Neural cell (in vitro differentiated cells): ENCODE results near the gene GCN1. TPM values are rescaled to one million over a fixed set of nuclear protein-coding genes. Genes with fewer than 3 reads are reported as not detected.

Source experiments
- H2AFZ ChIP-seq: fragments of 200-600, 300-800 bp; sonication (generic), shearing (Covaris generic); 2 replicates; pipeline ENCODE4 v1.6.0; 2014; ENCODE audit warnings: low read depth, mild to moderate bottlenecking, antibody characterized with exemption, low read length, moderate library complexity
- H3F3A ChIP-seq: fragments of 200-600 bp; shearing (Covaris generic); 2 replicates; pipeline ENCODE4 v1.6.1; 2016; ENCODE audit warnings: mild to moderate bottlenecking, moderate library complexity, mixed read lengths, antibody characterized with exemption, low read length; ENCODE audit not compliant: insufficient read depth, poor library complexity, severe bottlenecking
- H3K27ac ChIP-seq: fragments of 200-600, 300-800 bp; sonication (generic), shearing (Covaris generic); 2 replicates; pipeline ENCODE4 v1.5.1; 2014; ENCODE audit warnings: mild to moderate bottlenecking, low read length, moderate library complexity
- H3K27me3 ChIP-seq: fragments of 300-800, 200-600 bp; sonication (generic), shearing (Covaris generic); 2 replicates; pipeline ENCODE4 v1.6.0; 2014; ENCODE audit warnings: mild to moderate bottlenecking, low read depth, low read length, moderate library complexity; ENCODE audit not compliant: insufficient read depth
- H3K36me3 ChIP-seq: fragments of 300-800, 200-600 bp; sonication (generic), shearing (Covaris generic); 2 replicates; pipeline ENCODE4 v1.5.1; 2014; ENCODE audit warnings: mild to moderate bottlenecking, antibody characterized with exemption, low read length, moderate library complexity; ENCODE audit not compliant: insufficient read depth
- H3K4me2 ChIP-seq: fragments of 300-800, 200-600 bp; sonication (generic), shearing (Covaris generic); 2 replicates; pipeline ENCODE4 v1.6.0; 2014; ENCODE audit warnings: mild to moderate bottlenecking, low read length
- H3K4me3 ChIP-seq: fragments of 300-800, 200-600 bp; sonication (generic), shearing (Covaris generic); 2 replicates; pipeline ENCODE4 v1.5.1; 2014; ENCODE audit warnings: mild to moderate bottlenecking, low read length, moderate library complexity
- H3K79me2 ChIP-seq: fragments of 200-600 bp; shearing (Covaris generic); replicated peaks from 2 replicates; pipeline ENCODE4 v1.6.0; 2014; ENCODE audit warnings: mild to moderate bottlenecking, low read length, moderate library complexity; ENCODE audit not compliant: insufficient read depth
- H3K9ac ChIP-seq: fragments of 300-800, 200-600 bp; sonication (generic), shearing (Covaris generic); 2 replicates; pipeline ENCODE4 v1.6.1; 2016; ENCODE audit warnings: mild to moderate bottlenecking, low read length, mixed read lengths
- H3K9me2 ChIP-seq: fragments of 200-600 bp; shearing (Covaris generic); 2 replicates; pipeline ENCODE4 v1.6.1; 2016; ENCODE audit warnings: mild to moderate bottlenecking, low read length, mixed read lengths; ENCODE audit not compliant: insufficient read depth
- H3K9me3 ChIP-seq: fragments of 200-600, 300-800 bp; sonication (generic), shearing (Covaris generic); 2 replicates; pipeline ENCODE4 v1.6.1; 2016; ENCODE audit warnings: mild to moderate bottlenecking, mixed run types, low read length, moderate library complexity, mixed read lengths
- H4K20me1 ChIP-seq: fragments of 200-600 bp; shearing (Covaris generic); 2 replicates; pipeline ENCODE4 v1.6.1; 2016; ENCODE audit warnings: mild to moderate bottlenecking, mixed run types; ENCODE audit not compliant: insufficient read depth
- EP300 ChIP-seq: fragments of 450-650 bp; conservative IDR thresholded peaks from 2 replicates; pipeline ENCODE4 v1.6.1; 2014; ENCODE audit warnings: antibody characterized with exemption, mild to moderate bottlenecking, moderate library complexity; ENCODE audit not compliant: poor library complexity, severe bottlenecking
- EZH2 ChIP-seq: fragments of 200-600, 300-800 bp; shearing (Covaris generic), sonication (generic); IDR thresholded peaks from 2 replicates; pipeline ENCODE4 v1.6.1; 2014; ENCODE audit warnings: antibody characterized with exemption, low read length, borderline replicate concordance, mild to moderate bottlenecking; ENCODE audit not compliant: insufficient read depth, poor library complexity, severe bottlenecking
- MXI1 ChIP-seq: fragments of 450-650 bp; conservative IDR thresholded peaks from 2 replicates; pipeline ENCODE4 v1.6.1; 2014; ENCODE audit warnings: antibody characterized with exemption, mild to moderate bottlenecking; ENCODE audit not compliant: poor library complexity, severe bottlenecking
- POLR2AphosphoS5 ChIP-seq: IDR thresholded peaks from 2 replicates; pipeline ENCODE4 v1.6.1; 2012
- RAD21 ChIP-seq: fragments of 450-650 bp; conservative IDR thresholded peaks from 2 replicates; pipeline ENCODE4 v1.6.1; 2014; ENCODE audit warnings: antibody characterized with exemption, mild to moderate bottlenecking, moderate library complexity
- SMC3 ChIP-seq: fragments of 450-650 bp; conservative IDR thresholded peaks from 2 replicates; pipeline ENCODE4 v1.6.1; 2014; ENCODE audit warnings: antibody characterized with exemption, mild to moderate bottlenecking, moderate library complexity; ENCODE audit not compliant: poor library complexity
- TAF1 ChIP-seq: IDR thresholded peaks from 2 replicates; pipeline ENCODE4 v1.6.1; 2012; ENCODE audit warnings: low read depth
- polyA plus RNA-seq: library from polyadenylated mRNA; depleted of rRNA; stranded (reverse); fragments of >200 nt; gene quantifications from 2 replicates; pipeline ENCODE4 v1.2.3, GENCODE V29; 2014
- TF ChIP-seq, protein P1 (sequence below): IDR thresholded peaks from 2 replicates; pipeline ENCODE4 v1.6.1; 2012; ENCODE audit warnings: borderline replicate concordance
- TF ChIP-seq, protein P2 (sequence below): fragments of 450-650 bp; IDR thresholded peaks from 2 replicates; pipeline ENCODE4 v1.5.1; 2014; ENCODE audit warnings: antibody characterized with exemption, mild to moderate bottlenecking, moderate library complexity; ENCODE audit not compliant: poor library complexity, severe bottlenecking

Gene GCN1
- polyA plus RNA-seq, 1 donor from 2014 or later, result 21.5 TPM

GRCh38 chr12:120220838-120221575 lies 26.5 kb upstream of the GCN1 start:
- H3K9me3 ChIP-seq, result no peaks in the 10 kb centered on the region
- H3K27me3 ChIP-seq, result no peaks in the 10 kb centered on the region
- no peak for TF ChIP-seq RAD21
- TF ChIP-seq MXI1, result no peak
- TF ChIP-seq EZH2, result no peak
- TF ChIP-seq, protein P1, sequence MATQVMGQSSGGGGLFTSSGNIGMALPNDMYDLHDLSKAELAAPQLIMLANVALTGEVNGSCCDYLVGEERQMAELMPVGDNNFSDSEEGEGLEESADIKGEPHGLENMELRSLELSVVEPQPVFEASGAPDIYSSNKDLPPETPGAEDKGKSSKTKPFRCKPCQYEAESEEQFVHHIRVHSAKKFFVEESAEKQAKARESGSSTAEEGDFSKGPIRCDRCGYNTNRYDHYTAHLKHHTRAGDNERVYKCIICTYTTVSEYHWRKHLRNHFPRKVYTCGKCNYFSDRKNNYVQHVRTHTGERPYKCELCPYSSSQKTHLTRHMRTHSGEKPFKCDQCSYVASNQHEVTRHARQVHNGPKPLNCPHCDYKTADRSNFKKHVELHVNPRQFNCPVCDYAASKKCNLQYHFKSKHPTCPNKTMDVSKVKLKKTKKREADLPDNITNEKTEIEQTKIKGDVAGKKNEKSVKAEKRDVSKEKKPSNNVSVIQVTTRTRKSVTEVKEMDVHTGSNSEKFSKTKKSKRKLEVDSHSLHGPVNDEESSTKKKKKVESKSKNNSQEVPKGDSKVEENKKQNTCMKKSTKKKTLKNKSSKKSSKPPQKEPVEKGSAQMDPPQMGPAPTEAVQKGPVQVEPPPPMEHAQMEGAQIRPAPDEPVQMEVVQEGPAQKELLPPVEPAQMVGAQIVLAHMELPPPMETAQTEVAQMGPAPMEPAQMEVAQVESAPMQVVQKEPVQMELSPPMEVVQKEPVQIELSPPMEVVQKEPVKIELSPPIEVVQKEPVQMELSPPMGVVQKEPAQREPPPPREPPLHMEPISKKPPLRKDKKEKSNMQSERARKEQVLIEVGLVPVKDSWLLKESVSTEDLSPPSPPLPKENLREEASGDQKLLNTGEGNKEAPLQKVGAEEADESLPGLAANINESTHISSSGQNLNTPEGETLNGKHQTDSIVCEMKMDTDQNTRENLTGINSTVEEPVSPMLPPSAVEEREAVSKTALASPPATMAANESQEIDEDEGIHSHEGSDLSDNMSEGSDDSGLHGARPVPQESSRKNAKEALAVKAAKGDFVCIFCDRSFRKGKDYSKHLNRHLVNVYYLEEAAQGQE, result no peak
- no peak for TF ChIP-seq SMC3
- no peak for TF ChIP-seq TAF1
- TF ChIP-seq POLR2AphosphoS5, result no peak
- TF ChIP-seq, protein P2, sequence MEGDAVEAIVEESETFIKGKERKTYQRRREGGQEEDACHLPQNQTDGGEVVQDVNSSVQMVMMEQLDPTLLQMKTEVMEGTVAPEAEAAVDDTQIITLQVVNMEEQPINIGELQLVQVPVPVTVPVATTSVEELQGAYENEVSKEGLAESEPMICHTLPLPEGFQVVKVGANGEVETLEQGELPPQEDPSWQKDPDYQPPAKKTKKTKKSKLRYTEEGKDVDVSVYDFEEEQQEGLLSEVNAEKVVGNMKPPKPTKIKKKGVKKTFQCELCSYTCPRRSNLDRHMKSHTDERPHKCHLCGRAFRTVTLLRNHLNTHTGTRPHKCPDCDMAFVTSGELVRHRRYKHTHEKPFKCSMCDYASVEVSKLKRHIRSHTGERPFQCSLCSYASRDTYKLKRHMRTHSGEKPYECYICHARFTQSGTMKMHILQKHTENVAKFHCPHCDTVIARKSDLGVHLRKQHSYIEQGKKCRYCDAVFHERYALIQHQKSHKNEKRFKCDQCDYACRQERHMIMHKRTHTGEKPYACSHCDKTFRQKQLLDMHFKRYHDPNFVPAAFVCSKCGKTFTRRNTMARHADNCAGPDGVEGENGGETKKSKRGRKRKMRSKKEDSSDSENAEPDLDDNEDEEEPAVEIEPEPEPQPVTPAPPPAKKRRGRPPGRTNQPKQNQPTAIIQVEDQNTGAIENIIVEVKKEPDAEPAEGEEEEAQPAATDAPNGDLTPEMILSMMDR, result no peak
- TF ChIP-seq EP300, result no peak
- no peaks in the 10 kb centered on the region for H3K9me2 ChIP-seq
- H3K79me2 ChIP-seq, result no peaks in the 10 kb centered on the region
- H3K36me3 ChIP-seq, result peaks cover 7% of the 10 kb centered on the region
- H3F3A ChIP-seq, result no peaks in the 10 kb centered on the region
- H2AFZ ChIP-seq, result no peak overlapping the region
- no peak overlapping the region for H3K27ac ChIP-seq
- no peaks in the 10 kb centered on the region for H4K20me1 ChIP-seq
- H3K4me3 ChIP-seq, result no peak overlapping the region
- H3K9ac ChIP-seq, result no peak overlapping the region
- no peak overlapping the region for H3K4me2 ChIP-seq

DNA sequence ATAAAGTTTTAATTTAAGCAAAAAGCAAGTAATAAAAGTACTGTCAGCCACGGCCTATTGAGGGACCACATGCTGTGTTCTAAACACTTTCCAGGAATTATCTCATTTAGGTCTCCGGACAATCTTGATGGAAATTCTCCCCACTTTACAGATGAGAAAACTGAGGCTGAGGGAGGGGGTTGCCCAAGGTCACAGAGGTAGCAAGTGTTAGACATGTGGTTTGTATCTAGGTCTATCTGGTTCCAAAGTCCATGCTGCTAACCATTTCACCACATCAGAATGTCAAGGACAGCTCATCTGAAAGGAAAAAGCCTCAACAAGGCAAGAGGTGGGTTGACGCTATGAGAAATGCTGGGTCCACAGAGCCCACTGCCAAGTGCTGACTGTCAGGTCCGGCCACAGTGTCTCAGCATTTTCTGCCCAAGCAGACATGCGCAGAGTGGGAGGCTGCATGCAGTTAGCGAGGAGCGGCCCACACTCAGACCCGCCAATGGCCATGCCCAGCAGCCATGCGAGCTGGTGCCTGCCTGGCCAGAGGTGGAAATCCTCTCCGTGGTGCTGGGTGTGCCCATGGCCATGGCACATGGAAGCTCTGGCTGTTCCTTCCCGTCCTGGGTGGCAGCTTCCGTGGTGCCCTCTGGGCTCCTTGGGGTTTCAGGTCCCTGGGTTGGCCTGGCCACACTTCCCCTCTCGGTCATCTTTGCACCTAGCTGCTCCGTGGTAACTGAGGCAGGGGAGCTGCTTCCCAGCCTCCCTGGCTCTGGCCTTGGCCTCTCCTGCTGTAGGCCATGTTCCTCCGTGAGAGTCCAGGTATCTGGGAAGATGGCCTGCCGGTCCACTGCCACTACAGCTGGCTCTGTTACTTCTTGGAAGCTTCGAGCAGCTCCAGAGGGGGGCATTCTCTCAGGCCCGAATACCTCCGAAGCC lies 24.4 kb upstream of the GCN1 start:
- Histone ChIP-seq H2AFZ (no peak overlapping the region), H3K36me3 (peaks cover 7% of the 10 kb centered on the region), H4K20me1 (no peaks in the 10 kb centered on the region), H3K4me3 (no peak overlapping the region), H3K79me2 (no peaks in the 10 kb centered on the region), H3K9me3 (no peaks in the 10 kb centered on the region), H3K27ac (no peak overlapping the region), H3K9ac (no peak overlapping the region), H3K27me3 (no peaks in the 10 kb centered on the region), H3K4me2 (no peak overlapping the region), H3K9me2 (no peaks in the 10 kb centered on the region), H3F3A (no peaks in the 10 kb centered on the region)
- TF ChIP-seq, protein P1, result no peak
- TF ChIP-seq EP300 (no peak), TAF1 (no peak), RAD21 (no peak), MXI1 (no peak), EZH2 (no peak), POLR2AphosphoS5 (no peak), SMC3 (no peak)
- TF ChIP-seq, protein P2, result no peak
